Prostate gland (tissue), 2 donors: ENCODE data around the gene CSGALNACT2.

Experiments
- POLR2A ChIP-seq: fragments of 450-650 bp; IDR thresholded peaks from one replicate; pipeline ENCODE4 v1.6.1; 2016; ENCODE audit warnings: antibody characterized with exemption, mild to moderate bottlenecking
- TF ChIP-seq, protein P1 (sequence below), 4 experiments: fragments of 200-600 bp in 2 of 4; fragments of 450-650 bp in 2 of 4; sonication (generic) in 2 of 4; IDR thresholded peaks; 1 replicate in 3 of 4; 2 replicates in 1 of 4; pipeline ENCODE4 v1.5.1; 2016 to 2019; ENCODE audit warnings: antibody characterized with exemption in 4 of 4, mild to moderate bottlenecking in 2 of 4, moderate library complexity in 2 of 4

DNA sequence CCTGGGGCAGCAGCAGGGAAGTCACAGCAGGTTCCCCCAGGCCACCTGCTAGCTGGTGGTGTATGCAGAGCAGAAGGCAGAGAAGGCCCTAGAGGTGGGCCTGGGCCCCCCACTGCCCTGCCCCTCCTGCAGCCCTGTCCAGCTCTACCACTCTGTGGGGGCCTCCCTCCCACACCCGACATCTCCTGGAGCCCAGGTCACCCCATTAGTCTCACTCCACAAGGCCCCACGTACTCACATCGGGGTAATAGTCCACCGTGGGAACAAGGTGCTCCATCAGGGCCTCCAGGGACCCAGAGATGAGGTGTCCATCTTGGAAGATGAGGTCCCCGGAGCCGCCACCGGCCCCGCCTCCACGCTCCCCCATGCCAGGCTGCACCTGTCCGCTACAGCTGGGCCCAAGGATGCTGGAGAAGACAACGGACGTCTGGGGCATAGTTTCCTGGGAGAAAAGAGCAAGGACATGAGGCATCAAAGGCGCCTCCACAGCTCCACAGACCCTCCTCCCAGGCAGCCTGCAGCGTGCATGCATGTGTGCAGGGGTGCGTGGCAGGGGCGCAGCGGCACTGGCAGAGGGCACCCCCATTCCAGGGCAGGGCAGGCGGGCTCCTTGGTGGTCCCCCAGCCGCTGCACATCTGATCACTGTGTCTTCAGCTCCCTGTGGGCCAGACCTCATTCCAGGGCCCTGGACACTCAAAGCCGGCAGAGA lies 67.6 kb downstream of the CSGALNACT2 start:
- TF ChIP-seq, protein P1, sequence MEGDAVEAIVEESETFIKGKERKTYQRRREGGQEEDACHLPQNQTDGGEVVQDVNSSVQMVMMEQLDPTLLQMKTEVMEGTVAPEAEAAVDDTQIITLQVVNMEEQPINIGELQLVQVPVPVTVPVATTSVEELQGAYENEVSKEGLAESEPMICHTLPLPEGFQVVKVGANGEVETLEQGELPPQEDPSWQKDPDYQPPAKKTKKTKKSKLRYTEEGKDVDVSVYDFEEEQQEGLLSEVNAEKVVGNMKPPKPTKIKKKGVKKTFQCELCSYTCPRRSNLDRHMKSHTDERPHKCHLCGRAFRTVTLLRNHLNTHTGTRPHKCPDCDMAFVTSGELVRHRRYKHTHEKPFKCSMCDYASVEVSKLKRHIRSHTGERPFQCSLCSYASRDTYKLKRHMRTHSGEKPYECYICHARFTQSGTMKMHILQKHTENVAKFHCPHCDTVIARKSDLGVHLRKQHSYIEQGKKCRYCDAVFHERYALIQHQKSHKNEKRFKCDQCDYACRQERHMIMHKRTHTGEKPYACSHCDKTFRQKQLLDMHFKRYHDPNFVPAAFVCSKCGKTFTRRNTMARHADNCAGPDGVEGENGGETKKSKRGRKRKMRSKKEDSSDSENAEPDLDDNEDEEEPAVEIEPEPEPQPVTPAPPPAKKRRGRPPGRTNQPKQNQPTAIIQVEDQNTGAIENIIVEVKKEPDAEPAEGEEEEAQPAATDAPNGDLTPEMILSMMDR (IDR thresholded peaks at IDR 0.05): no peak
- no peak for TF ChIP-seq POLR2A
